ENCODE results near the gene FAM107A. TPM values are rescaled to one million over a fixed set of nuclear protein-coding genes. Genes with fewer than 3 reads are reported as not detected.

The FAM107A gene
- total RNA-seq, 1 donor from 2014 or later = 88.6 TPM

DNA sequence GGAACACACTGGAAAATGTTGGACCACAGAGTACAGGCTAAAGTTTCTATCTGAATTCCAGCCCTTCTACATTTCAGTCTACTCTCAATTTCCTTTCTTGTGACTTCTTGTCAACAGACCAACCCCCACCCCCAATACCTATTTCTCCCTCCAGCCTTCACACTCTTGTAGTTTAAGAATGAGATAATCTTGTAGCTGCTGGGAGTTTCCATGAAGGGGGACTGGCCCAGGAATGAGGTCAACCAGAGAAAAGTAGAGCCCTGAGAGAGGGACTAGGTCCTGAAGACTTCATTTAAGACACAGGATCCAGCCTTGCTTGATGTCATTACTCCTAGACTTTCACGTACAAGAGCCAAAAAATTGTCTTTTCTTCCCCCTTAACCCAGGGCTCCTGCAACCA, 29.5 kb upstream of the FAM107A start:
- TF ChIP-seq POLR2A (IDR thresholded peaks at IDR 0.05) (no peak), POLR2AphosphoS5 (IDR thresholded peaks at IDR 0.05; ENCODE audit: insufficient read depth in 1 of 2, low read depth in 1 of 2) (no peak)
- TF ChIP-seq, protein P1, sequence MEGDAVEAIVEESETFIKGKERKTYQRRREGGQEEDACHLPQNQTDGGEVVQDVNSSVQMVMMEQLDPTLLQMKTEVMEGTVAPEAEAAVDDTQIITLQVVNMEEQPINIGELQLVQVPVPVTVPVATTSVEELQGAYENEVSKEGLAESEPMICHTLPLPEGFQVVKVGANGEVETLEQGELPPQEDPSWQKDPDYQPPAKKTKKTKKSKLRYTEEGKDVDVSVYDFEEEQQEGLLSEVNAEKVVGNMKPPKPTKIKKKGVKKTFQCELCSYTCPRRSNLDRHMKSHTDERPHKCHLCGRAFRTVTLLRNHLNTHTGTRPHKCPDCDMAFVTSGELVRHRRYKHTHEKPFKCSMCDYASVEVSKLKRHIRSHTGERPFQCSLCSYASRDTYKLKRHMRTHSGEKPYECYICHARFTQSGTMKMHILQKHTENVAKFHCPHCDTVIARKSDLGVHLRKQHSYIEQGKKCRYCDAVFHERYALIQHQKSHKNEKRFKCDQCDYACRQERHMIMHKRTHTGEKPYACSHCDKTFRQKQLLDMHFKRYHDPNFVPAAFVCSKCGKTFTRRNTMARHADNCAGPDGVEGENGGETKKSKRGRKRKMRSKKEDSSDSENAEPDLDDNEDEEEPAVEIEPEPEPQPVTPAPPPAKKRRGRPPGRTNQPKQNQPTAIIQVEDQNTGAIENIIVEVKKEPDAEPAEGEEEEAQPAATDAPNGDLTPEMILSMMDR (IDR thresholded peaks at IDR 0.05) = no peak
- DNase-seq (ENCODE audit: extremely low spot score in 2 of 2) = no peak
- intact Hi-C loops (cut with DNase I) = no loop called here
- no peak overlapping the region for H3K27ac ChIP-seq
- H3K9me3 ChIP-seq = no peaks in the 10 kb centered on the region
- no peak overlapping the region for H3K4me3 ChIP-seq
- H3K36me3 ChIP-seq = no peaks in the 10 kb centered on the region
- H3K27me3 ChIP-seq = no peaks in the 10 kb centered on the region
- no peaks in the 10 kb centered on the region for H3K4me1 ChIP-seq

DNA sequence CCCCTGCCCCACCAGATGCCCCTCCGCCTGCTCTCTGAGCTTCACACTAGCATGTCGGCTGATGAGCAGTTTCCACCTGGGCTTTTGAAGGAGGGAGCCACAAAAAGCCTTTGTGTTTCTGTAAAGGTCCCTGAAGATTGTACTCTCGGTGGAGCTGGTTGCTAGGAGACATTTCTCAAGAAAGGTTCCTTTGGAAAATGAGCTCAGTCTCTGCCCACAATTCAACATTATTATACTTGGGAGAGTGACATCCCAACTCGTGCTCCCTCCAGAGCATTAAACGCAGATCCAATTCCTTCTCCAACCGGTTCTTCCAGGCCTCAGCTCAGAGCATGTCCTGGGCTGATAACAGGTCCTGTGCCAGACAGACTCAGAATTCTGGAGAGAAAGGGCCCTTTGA, 26.8 kb upstream of the FAM107A start:
- Histone ChIP-seq H3K27me3 (no peaks in the 10 kb centered on the region), H3K4me3 (no peak overlapping the region), H3K4me1 (no peaks in the 10 kb centered on the region), H3K36me3 (no peaks in the 10 kb centered on the region), H3K27ac (no peak overlapping the region), H3K9me3 (no peaks in the 10 kb centered on the region)
- TF ChIP-seq POLR2AphosphoS5 (IDR thresholded peaks at IDR 0.05; ENCODE audit: insufficient read depth in 1 of 2, low read depth in 1 of 2) (no peak), POLR2A (IDR thresholded peaks at IDR 0.05) (no peak)
- TF ChIP-seq, protein P1 (IDR thresholded peaks at IDR 0.05) = no peak
- DNase-seq (ENCODE audit: extremely low spot score in 2 of 2) = no peak
- intact Hi-C loops (cut with DNase I) = no loop called here

DNA sequence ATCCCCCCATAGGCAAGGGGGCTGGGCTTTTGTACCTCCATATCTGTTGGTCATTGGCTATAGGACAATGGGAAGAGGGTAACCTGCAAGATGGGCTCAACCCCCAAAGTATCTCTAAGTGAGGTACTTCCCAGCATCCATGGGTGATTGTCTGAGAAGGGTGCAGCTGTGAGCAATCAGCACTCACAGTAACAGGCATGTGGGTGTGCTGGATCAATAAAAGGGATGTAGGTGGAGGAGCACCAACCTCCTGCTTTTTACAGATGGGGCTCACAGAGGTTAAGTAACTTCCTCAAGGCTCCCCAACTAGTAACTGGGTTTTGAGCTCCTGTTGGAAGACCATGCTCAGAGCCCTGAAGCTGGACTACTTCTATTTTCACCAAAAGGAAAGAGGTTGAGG, 26.4 kb upstream of the FAM107A start:
- intact Hi-C loops (cut with DNase I) = no loop called here

DNA sequence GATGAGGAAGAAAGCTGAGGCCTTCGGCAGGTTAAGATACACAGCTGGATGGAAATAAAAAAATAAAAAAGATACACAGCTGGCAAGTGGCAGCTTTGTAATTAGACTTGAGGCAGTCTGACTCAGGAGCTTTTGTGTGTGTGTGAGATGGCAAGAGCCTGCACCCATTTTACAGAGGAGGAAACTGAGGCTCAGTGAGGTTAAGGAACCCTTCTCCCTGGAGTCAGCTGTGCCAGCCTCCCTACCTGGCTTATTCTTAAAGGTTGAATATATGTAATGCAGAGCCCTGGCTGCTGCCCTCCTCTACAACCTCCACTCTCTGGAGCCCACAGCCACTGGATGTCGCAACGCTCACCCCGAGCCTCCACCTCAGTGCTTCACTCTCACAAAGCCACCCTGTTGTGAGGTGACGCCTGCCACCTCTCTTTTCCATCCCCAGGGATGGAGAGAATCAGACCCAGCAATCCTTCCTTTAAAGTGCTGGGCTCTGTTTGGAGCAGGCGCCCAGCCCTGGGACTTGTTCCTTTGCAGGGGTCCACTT, 20.6 kb upstream of the FAM107A start:
- Histone ChIP-seq H3K27ac (no peak overlapping the region), H3K4me1 (no peaks in the 10 kb centered on the region), H3K9me3 (no peaks in the 10 kb centered on the region), H3K4me3 (no peak overlapping the region), H3K27me3 (no peaks in the 10 kb centered on the region), H3K36me3 (no peaks in the 10 kb centered on the region)
- no peak for DNase-seq (ENCODE audit: extremely low spot score in 2 of 2)
- TF ChIP-seq POLR2AphosphoS5 (IDR thresholded peaks at IDR 0.05; ENCODE audit: insufficient read depth in 1 of 2, low read depth in 1 of 2) = no peak
- TF ChIP-seq POLR2A (IDR thresholded peaks at IDR 0.05) = no peak
- TF ChIP-seq, protein P1 (IDR thresholded peaks at IDR 0.05) = no peak
- intact Hi-C loops (cut with DNase I) = no loop called here

More for the DNA sequence above, 26.4 kb upstream of the FAM107A start:
- Histone ChIP-seq H3K4me3 (no peak overlapping the region), H3K27me3 (no peaks in the 10 kb centered on the region), H3K9me3 (no peaks in the 10 kb centered on the region), H3K27ac (no peak overlapping the region), H3K4me1 (no peaks in the 10 kb centered on the region), H3K36me3 (no peaks in the 10 kb centered on the region)
- no peak for DNase-seq (ENCODE audit: extremely low spot score in 2 of 2)
- TF ChIP-seq, protein P1 (IDR thresholded peaks at IDR 0.05) = no peak

DNA sequence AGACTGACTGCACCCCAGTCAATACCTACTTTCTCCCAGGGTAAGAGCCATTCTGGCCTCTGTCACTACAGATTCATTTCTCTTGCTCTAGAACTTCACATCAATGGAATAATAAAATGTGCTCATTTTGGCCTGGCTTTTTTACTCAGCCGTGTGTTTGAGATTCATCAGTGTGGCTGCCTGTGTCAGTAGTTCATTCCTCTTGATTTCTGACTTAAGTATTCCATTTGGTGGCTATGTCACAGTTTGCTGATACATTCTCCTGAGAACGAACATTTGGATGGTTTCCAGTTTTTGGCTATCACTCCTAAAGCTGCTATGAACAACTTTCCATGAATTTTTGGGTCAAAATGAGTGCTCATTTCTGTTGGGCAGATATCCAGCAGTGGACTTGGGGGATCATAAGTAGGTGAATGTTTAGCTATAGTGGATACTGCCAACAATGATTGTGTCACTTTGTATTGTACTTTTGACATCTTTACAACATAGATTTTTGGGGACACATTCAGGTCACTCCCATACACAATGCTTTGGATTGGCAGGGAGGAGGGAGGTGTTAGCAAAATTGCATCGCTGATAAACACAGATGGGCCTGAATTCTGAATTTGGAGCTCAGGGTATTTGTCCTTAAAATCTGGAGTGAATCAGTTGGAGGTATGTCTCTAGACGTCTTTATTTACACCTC, 19.8 kb upstream of the FAM107A start:
- TF ChIP-seq POLR2A (IDR thresholded peaks at IDR 0.05) (no peak), POLR2AphosphoS5 (IDR thresholded peaks at IDR 0.05; ENCODE audit: insufficient read depth in 1 of 2, low read depth in 1 of 2) (no peak)
- TF ChIP-seq, protein P1 (IDR thresholded peaks at IDR 0.05) = no peak
- intact Hi-C loops (cut with DNase I) = no loop called here
- no peaks in the 10 kb centered on the region for H3K4me1 ChIP-seq
- no peaks in the 10 kb centered on the region for H3K9me3 ChIP-seq
- H3K4me3 ChIP-seq = no peak overlapping the region
- H3K27me3 ChIP-seq = no peaks in the 10 kb centered on the region
- no peak overlapping the region for H3K27ac ChIP-seq
- H3K36me3 ChIP-seq = no peaks in the 10 kb centered on the region
- no peak for DNase-seq (ENCODE audit: extremely low spot score in 2 of 2)

Data from vagina (tissue), 2 donors.